Suprapubic skin (tissue), 4 donors: ENCODE measurements around the gene FBRSL1. TPM values are rescaled to one million over a fixed set of nuclear protein-coding genes. Genes with fewer than 3 reads are reported as not detected.

Experiments
- DNase-seq, 2 donors: peaks; one replicate each; pipeline ENCODE4 v3.0.0-alpha.2; 2019; ENCODE audit warnings: low spot score in 2 of 2
- H3K27ac ChIP-seq: fragments of 200-600 bp; sonication (generic); one replicate; pipeline ENCODE4 v1.5.1; 2019
- H3K27me3 ChIP-seq: fragments of 200-600 bp; sonication (generic); one replicate; pipeline ENCODE4 v1.5.1; 2019
- H3K36me3 ChIP-seq: fragments of 200-600 bp; sonication (generic); one replicate; pipeline ENCODE4 v1.5.1; 2019
- H3K4me1 ChIP-seq: fragments of 200-600 bp; sonication (generic); one replicate; pipeline ENCODE4 v1.5.1; 2019
- H3K4me3 ChIP-seq: fragments of 200-600 bp; sonication (generic); one replicate; pipeline ENCODE4 v1.5.1; 2019; ENCODE audit warnings: mild to moderate bottlenecking
- H3K9me3 ChIP-seq: fragments of 200-600 bp; sonication (generic); one replicate; pipeline ENCODE4 v1.5.1; 2019
- CTCF ChIP-seq, 2 donors: fragments of 200-600 bp in 1 of 2; fragments of 450-650 bp in 1 of 2; sonication (generic) in 1 of 2; IDR thresholded peaks; one replicate each; pipeline ENCODE4 v1.5.1; 2016 to 2019; ENCODE audit warnings: antibody characterized with exemption in 2 of 2, mild to moderate bottlenecking in 1 of 2, moderate library complexity in 1 of 2
- EP300 ChIP-seq: sonication (generic); formaldehyde crosslinking; IDR thresholded peaks from one replicate; pipeline ENCODE4 v1.6.1; 2017; ENCODE audit warnings: antibody characterized with exemption
- POLR2A ChIP-seq, 2 donors: fragments of 450-650 bp; IDR thresholded peaks; one replicate each; pipeline ENCODE4 v1.6.1; 2017; ENCODE audit warnings: antibody characterized with exemption in 2 of 2, mild to moderate bottlenecking in 2 of 2, moderate library complexity in 2 of 2
- POLR2AphosphoS5 ChIP-seq, 3 donors: sonication (generic); formaldehyde crosslinking; IDR thresholded peaks; one replicate each; pipeline ENCODE4 v1.6.1; 2017; ENCODE audit warnings: antibody characterized with exemption in 3 of 3
- WGBS: methylation state at CpG from one replicate; pipeline ENCODE4 v1.1.5; 2018; 5-methylcytosine and 5-hydroxymethylcytosine counted together
- total RNA-seq, 4 donors: library from RNA; depleted of rRNA; stranded (reverse); fragments of >200 nt; gene quantifications; one replicate each; pipeline ENCODE4 v1.1.0, GENCODE V29; 2016

FBRSL1 gene
- total RNA-seq, 4 donors from 2014 or later: 26.0 to 33.7 (median 27.2) TPM

DNA sequence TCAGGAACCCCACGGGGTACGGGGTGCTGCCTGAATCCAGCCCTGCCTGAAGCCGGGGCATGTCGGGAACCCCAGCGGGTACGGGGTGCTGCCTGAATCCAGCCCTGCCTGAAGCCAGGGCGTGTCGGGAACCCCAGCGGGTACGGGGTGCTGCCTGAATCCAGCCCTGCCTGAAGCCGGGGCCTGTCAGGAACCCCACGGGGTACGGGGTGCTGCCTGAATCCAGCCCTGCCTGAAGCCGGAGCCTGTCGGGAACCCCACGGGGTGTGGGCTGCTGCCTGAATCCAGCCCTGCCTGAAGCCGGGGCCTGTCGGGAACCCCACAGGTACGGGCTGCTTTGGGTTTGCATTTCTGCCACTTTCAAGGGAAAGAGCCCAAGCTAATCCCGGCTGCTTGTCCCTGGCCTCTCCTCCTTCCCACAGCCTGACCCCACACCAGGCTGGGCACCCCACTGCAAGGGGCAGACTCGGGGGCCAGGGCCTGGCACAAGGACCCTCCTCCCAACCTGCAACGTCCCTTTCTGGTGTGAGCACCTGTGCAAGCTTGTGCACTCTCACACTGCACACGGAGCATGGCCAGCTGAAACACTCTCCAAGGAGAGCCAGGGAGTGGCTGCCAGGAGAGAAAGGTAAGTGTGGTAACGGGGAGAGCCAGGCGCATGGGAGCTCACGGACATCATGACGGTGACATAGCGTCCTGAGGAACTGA, 5.6 kb upstream of the FBRSL1 start:
- WGBS: 75% methylated on average over 9 of the region's 28 CpGs
- H3K4me3 ChIP-seq: no peak overlapping the region
- H3K9me3 ChIP-seq: no peaks in the 10 kb centered on the region
- no peak overlapping the region for H3K27ac ChIP-seq
- H3K27me3 ChIP-seq: peaks cover 33% of the 10 kb centered on the region
- H3K4me1 ChIP-seq: peaks cover 11% of the 10 kb centered on the region
- DNase-seq: no peak
- TF ChIP-seq EP300 (no peak), POLR2A (IDR thresholded peaks at IDR 0.05) (no peak), CTCF (IDR thresholded peaks at IDR 0.05) (no peak), POLR2AphosphoS5 (IDR thresholded peaks at IDR 0.05) (no peak)
- no peaks in the 10 kb centered on the region for H3K36me3 ChIP-seq

DNA sequence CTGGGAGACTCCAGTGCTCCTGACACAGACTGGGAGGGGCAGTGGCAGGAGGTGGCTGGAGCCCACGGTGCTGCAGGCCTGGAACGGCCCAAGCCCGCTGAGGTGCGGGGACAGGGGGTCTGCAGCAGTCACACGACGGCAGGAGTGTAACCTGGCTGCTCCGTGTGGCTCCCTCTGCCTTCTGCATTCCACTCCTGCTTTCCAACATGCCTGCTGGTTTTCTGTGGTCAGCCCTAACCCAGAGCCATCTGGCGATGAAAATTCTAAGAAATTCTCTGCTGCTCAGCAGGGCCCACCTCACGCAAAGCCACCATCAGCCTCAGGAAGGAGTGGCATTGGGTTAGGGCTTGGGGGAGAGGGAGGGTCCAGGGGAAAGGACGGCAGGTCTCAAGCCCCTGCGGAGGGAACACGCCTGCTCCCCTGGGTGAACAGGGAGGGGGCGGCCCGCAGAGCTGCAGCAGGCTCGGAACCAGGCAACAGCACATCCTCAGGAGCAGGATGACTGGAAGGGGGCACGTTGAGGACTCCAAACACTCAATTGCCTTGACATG, 5.0 kb upstream of the FBRSL1 start:
- Histone ChIP-seq H3K9me3 (no peaks in the 10 kb centered on the region), H3K27ac (no peak overlapping the region), H3K36me3 (no peaks in the 10 kb centered on the region), H3K4me3 (no peak overlapping the region), H3K27me3 (peaks cover 28% of the 10 kb centered on the region), H3K4me1 (peaks cover 13% of the 10 kb centered on the region)
- DNase-seq: no peak
- no peak for TF ChIP-seq CTCF (IDR thresholded peaks at IDR 0.05)
- no peak for TF ChIP-seq POLR2AphosphoS5 (IDR thresholded peaks at IDR 0.05)
- no peak for TF ChIP-seq POLR2A (IDR thresholded peaks at IDR 0.05)
- TF ChIP-seq EP300: no peak
- WGBS: 74% methylated on average over 15 of the region's 16 CpGs

DNA sequence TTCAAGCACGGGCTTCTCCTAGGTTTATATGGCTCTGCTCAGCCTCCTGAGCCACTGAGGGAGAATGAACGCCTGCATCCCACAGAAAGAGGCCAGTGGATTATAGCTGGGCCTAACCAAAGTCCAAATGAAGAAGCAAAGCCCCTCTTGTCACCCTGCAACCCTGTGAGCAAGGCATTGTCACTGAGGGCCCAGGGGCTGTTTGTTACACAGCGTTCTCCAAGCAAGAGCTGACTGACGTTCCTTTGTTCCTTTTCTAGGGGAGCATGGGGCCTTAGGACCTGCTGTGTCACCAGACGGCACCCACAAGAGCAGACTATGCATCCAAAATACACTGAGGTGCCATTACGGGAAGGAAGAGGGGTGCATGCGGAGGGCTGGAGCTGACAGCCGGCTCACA, 4.3 kb upstream of the FBRSL1 start:
- H3K27me3 ChIP-seq: peaks cover 23% of the 10 kb centered on the region
- DNase-seq: no peak
- H3K4me1 ChIP-seq: peaks cover 13% of the 10 kb centered on the region
- TF ChIP-seq EP300 (no peak), POLR2A (IDR thresholded peaks at IDR 0.05) (no peak), POLR2AphosphoS5 (IDR thresholded peaks at IDR 0.05) (no peak), CTCF (IDR thresholded peaks at IDR 0.05) (no peak)
- no peaks in the 10 kb centered on the region for H3K36me3 ChIP-seq
- no peak overlapping the region for H3K4me3 ChIP-seq
- H3K9me3 ChIP-seq: no peaks in the 10 kb centered on the region
- H3K27ac ChIP-seq: no peak overlapping the region
- 97% methylated on average over 4 of the region's 8 CpGs for WGBS

DNA sequence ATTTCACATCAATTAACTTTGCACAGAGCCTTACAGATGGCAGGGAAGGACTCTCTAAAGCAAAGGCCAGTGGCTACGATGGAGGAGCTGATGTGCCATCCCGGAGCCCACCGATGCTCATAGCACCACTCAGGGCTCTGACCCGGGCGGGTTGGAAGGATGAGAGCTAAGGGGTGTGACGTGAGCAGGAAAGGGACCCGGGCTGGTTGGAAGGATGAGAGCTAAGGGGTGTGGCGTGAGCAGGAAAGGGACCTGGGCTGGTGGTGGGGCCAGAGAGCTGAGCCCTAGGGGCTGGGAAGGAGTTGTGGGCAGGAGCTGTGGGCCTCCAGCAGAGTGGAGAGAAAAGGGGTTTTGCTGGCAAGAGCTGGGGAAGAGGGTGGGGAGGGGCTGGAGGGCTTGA, 3.8 kb upstream of the FBRSL1 start:
- Histone ChIP-seq H3K4me3 (no peak overlapping the region), H3K9me3 (no peaks in the 10 kb centered on the region), H3K27me3 (peaks cover 17% of the 10 kb centered on the region), H3K27ac (no peak overlapping the region), H3K4me1 (peaks cover 17% of the 10 kb centered on the region), H3K36me3 (no peaks in the 10 kb centered on the region)
- TF ChIP-seq CTCF (IDR thresholded peaks at IDR 0.05): no peak
- TF ChIP-seq EP300: no peak
- no peak for TF ChIP-seq POLR2AphosphoS5 (IDR thresholded peaks at IDR 0.05)
- WGBS: 76% methylated on average over 8 of the region's 8 CpGs
- DNase-seq: no peak

DNA sequence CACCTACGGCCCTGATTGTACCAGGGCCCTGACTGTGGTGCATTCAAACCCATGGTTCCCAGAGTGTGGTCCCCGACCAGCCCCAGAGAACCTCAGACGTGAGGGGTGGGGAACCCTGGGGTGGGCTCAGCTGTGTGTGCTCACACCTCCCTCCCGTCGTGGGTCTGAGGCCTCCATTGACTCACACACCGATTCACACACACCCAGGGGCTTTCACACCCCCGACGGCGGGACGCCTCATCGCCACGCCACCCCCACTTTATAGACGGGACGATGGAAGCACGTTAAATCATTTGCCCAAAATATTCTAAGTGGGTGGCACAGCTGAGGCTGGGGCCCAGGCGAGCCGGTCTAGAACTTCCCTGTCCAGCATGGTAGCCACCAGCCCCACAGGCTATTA, 3.4 kb upstream of the FBRSL1 start:
- TF ChIP-seq EP300: no peak
- no peak for TF ChIP-seq POLR2A (IDR thresholded peaks at IDR 0.05)
- no peak for TF ChIP-seq CTCF (IDR thresholded peaks at IDR 0.05)
- no peak for TF ChIP-seq POLR2AphosphoS5 (IDR thresholded peaks at IDR 0.05)
- 94% methylated on average over 14 of the region's 17 CpGs for WGBS
- Histone ChIP-seq H3K4me1 (peaks cover 20% of the 10 kb centered on the region), H3K4me3 (no peak overlapping the region), H3K27me3 (peaks cover 13% of the 10 kb centered on the region), H3K9me3 (no peaks in the 10 kb centered on the region), H3K36me3 (no peaks in the 10 kb centered on the region), H3K27ac (no peak overlapping the region)
- DNase-seq: no peak
